H9 (cell line): ENCODE data around the gene NRXN3. TPM values are rescaled to one million over a fixed set of nuclear protein-coding genes. Genes with fewer than 3 reads are reported as not detected.

Experiments used
- DNase-seq: peaks from one replicate; pipeline ENCODE4 v3.0.0-alpha.2; 2017
- H2AFZ ChIP-seq: one replicate; pipeline ENCODE4 v1.6.1; 2013; ENCODE audit warnings: mild to moderate bottlenecking, low read length, control low read depth, moderate library complexity
- H2AK5ac ChIP-seq: 2 replicates; pipeline ENCODE4 v1.6.1; 2013; ENCODE audit warnings: low read length, control low read depth, mixed read lengths; ENCODE audit not compliant: insufficient read length
- H2BK120ac ChIP-seq: one replicate; pipeline ENCODE4 v1.6.1; 2013; ENCODE audit warnings: low read depth, mild to moderate bottlenecking, low read length, control low read depth, inconsistent platforms; ENCODE audit not compliant: poor library complexity, severe bottlenecking
- H2BK12ac ChIP-seq: 2 replicates; pipeline ENCODE4 v1.6.1; 2013; ENCODE audit warnings: low read length, control low read depth, mixed read lengths, low read depth; ENCODE audit not compliant: insufficient read length
- H2BK15ac ChIP-seq: 2 replicates; pipeline ENCODE4 v1.6.1; 2013; ENCODE audit warnings: low read depth, low read length, control low read depth
- H2BK20ac ChIP-seq: one replicate; pipeline ENCODE4 v1.6.1; 2013; ENCODE audit warnings: low read depth, mild to moderate bottlenecking, low read length, control low read depth, inconsistent platforms; ENCODE audit not compliant: poor library complexity, severe bottlenecking
- H2BK5ac ChIP-seq: 2 replicates; pipeline ENCODE4 v1.6.1; 2013; ENCODE audit warnings: low read length, control low read depth, mixed read lengths; ENCODE audit not compliant: insufficient read length
- H3K14ac ChIP-seq: 2 replicates; pipeline ENCODE4 v1.6.1; 2013; ENCODE audit warnings: low read length, control low read depth; ENCODE audit not compliant: insufficient read depth
- H3K18ac ChIP-seq: 2 replicates; pipeline ENCODE4 v1.6.1; 2013; ENCODE audit warnings: low read depth, mild to moderate bottlenecking, mixed read lengths, low read length, control low read depth; ENCODE audit not compliant: insufficient read length
- H3K23ac ChIP-seq: 2 replicates; pipeline ENCODE4 v1.6.1; 2013; ENCODE audit warnings: low read length, control low read depth, mixed read lengths, low read depth; ENCODE audit not compliant: insufficient read length
- H3K23me2 ChIP-seq: 2 replicates; pipeline ENCODE4 v1.6.1; 2013; ENCODE audit warnings: low read depth, mild to moderate bottlenecking, mixed read lengths, low read length, control low read depth; ENCODE audit not compliant: insufficient read length, poor library complexity, severe bottlenecking
- H3K27ac ChIP-seq: 2 replicates; pipeline ENCODE4 v1.5.1; 2013; ENCODE audit warnings: low read length, control low read depth, mixed read lengths, low read depth; ENCODE audit not compliant: insufficient read length
- H3K27me3 ChIP-seq: 2 replicates; pipeline ENCODE4 v1.6.1; 2013; ENCODE audit warnings: low read length, control low read depth, inconsistent platforms; ENCODE audit not compliant: insufficient read depth
- H3K4ac ChIP-seq: 2 replicates; pipeline ENCODE4 v1.6.1; 2013; ENCODE audit warnings: low read depth, mild to moderate bottlenecking, control low read depth, inconsistent platforms, low read length, moderate library complexity
- H3K4me1 ChIP-seq: 2 replicates; pipeline ENCODE4 v1.6.1; 2013; ENCODE audit warnings: low read length, control low read depth, inconsistent platforms; ENCODE audit not compliant: insufficient read depth
- H3K4me2 ChIP-seq: 2 replicates; pipeline ENCODE4 v1.6.1; 2013; ENCODE audit warnings: low read length, control low read depth, mixed read lengths; ENCODE audit not compliant: insufficient read length, insufficient read depth
- H3K56ac ChIP-seq: 2 replicates; pipeline ENCODE4 v1.6.1; 2013; ENCODE audit warnings: low read depth, mild to moderate bottlenecking, mixed read lengths, low read length, control low read depth; ENCODE audit not compliant: insufficient read length
- H3K79me1 ChIP-seq: 2 replicates; pipeline ENCODE4 v1.6.1; 2013; ENCODE audit warnings: low read depth, mild to moderate bottlenecking, moderate library complexity, low read length, control low read depth, inconsistent platforms; ENCODE audit not compliant: insufficient read depth, poor library complexity, severe bottlenecking
- H3K79me2 ChIP-seq: 2 replicates; pipeline ENCODE4 v1.6.1; 2013; ENCODE audit warnings: low read length, control low read depth, inconsistent platforms; ENCODE audit not compliant: insufficient read depth
- H3K9ac ChIP-seq: 2 replicates; pipeline ENCODE4 v1.6.1; 2013; ENCODE audit warnings: low read length, control low read depth, mixed read lengths; ENCODE audit not compliant: insufficient read length; ENCODE audit errors: extremely low read depth
- H3K9me3 ChIP-seq: one replicate; pipeline ENCODE4 v1.6.1; 2013; ENCODE audit warnings: low read depth, low read length, inconsistent platforms; ENCODE audit not compliant: control insufficient read depth
- H3T11ph ChIP-seq: one replicate; pipeline ENCODE4 v1.6.1; 2013; ENCODE audit warnings: mild to moderate bottlenecking, low read length, control low read depth, inconsistent platforms
- H4K20me1 ChIP-seq: one replicate; pipeline ENCODE4 v1.6.1; 2013; ENCODE audit not compliant: control insufficient read depth, insufficient read length, insufficient read depth
- H4K5ac ChIP-seq: 2 replicates; pipeline ENCODE4 v1.6.1; 2013; ENCODE audit warnings: low read depth, mild to moderate bottlenecking, mixed read lengths, low read length, control low read depth; ENCODE audit not compliant: insufficient read length
- H4K8ac ChIP-seq: replicated peaks from 2 replicates; pipeline ENCODE4 v1.6.1; 2013; ENCODE audit warnings: low read length, control low read depth, mixed read lengths, low read depth; ENCODE audit not compliant: insufficient read length
- H4K91ac ChIP-seq: 2 replicates; pipeline ENCODE4 v1.6.1; 2013; ENCODE audit warnings: low read depth, mild to moderate bottlenecking, moderate library complexity, mixed read lengths, low read length, control low read depth; ENCODE audit not compliant: insufficient read length
- H3K27ac Mint-ChIP-seq, 3 experiments: 2 replicates in 2 of 3; 3 replicates in 1 of 3; pipeline ENCODE4 v1.8.0; 2020 to 2021; ENCODE audit warnings: mixed read lengths in 3 of 3, mild to moderate bottlenecking in 1 of 3, moderate library complexity in 1 of 3
- H3K27me3 Mint-ChIP-seq: 2 replicates; pipeline ENCODE4 v1.8.0; 2021; ENCODE audit warnings: low read depth, mild to moderate bottlenecking, moderate library complexity, mixed read lengths
- H3K36me3 Mint-ChIP-seq, 3 experiments: 2 replicates in 2 of 3; 3 replicates in 1 of 3; pipeline ENCODE4 v1.8.0; 2020 to 2021; ENCODE audit warnings: low read depth in 3 of 3, mixed read lengths in 3 of 3; ENCODE audit not compliant: insufficient read depth in 1 of 3
- H3K4me1 Mint-ChIP-seq, 2 experiments: 2 replicates each; pipeline ENCODE4 v1.8.0; 2020; ENCODE audit warnings: mixed read lengths in 2 of 2
- H3K4me3 Mint-ChIP-seq, 2 experiments: 2 replicates in 1 of 2; 3 replicates in 1 of 2; pipeline ENCODE4 v1.8.0; 2020 to 2021; ENCODE audit warnings: mild to moderate bottlenecking in 2 of 2, mixed read lengths in 2 of 2, moderate library complexity in 1 of 2
- H3K9me3 Mint-ChIP-seq, 2 experiments: 2 replicates in 1 of 2; 3 replicates in 1 of 2; pipeline ENCODE4 v1.8.0; 2020; ENCODE audit warnings: mild to moderate bottlenecking in 2 of 2, mixed read lengths in 2 of 2, moderate library complexity in 1 of 2
- CTCF ChIP-seq: fragments of 200-600 bp; sonication (generic); conservative IDR thresholded peaks from 3 replicates; pipeline ENCODE4 v1.8.0; 2021; ENCODE audit warnings: antibody characterized with exemption, mild to moderate bottlenecking
- WGBS: extraction: QIAGEN DNeasy Blood & Tissue Kit; methylation state at CpG from one replicate; pipeline ENCODE4 v1.1.7; 2013; ENCODE audit warnings: missing lambda C conversion rate, low lambda C conversion rate, mixed read lengths; ENCODE audit not compliant: insufficient read length; ENCODE audit errors: extremely low coverage; 5-methylcytosine and 5-hydroxymethylcytosine counted together
- total RNA-seq: library from RNA; stranded (reverse); gene quantifications from 2 replicates; pipeline ENCODE4 v1.2.1, GENCODE V29; 2021

NRXN3 gene
- total RNA-seq, 1 experiment from 2014 or later, result 1.8 TPM

DNA sequence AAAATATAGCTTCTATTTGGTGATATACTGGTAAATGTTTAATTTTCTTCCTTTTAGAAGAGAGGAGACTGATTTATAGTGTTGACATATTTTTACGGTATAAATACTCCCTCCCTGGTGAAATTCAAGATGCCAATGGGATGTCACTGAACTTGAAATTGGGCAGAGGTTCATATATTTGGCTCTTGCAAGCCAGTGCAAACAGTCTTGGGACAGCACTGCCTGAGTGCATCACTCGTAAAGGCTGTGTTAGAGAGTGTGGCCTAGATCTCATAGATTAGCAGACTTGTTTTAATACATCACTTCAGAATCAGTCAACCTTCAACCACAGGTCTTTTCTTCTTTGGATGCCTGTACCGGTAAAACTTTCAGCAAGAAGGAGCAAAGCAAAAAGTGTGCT is 681.0 kb downstream of the NRXN3 start:
- Histone ChIP-seq H3K79me1 (no peaks in the 10 kb centered on the region), H3K23ac (no peak overlapping the region), H3K56ac (no peak overlapping the region), H3K23me2 (no peaks in the 10 kb centered on the region), H3K4me2 (no peak overlapping the region), H3K27ac (no peak overlapping the region), H3K27me3 (no peaks in the 10 kb centered on the region), H2BK20ac (no peak overlapping the region), H4K8ac (no peak overlapping the region), H2BK12ac (no peak overlapping the region), H2BK15ac (no peak overlapping the region), H3K9me3 (no peaks in the 10 kb centered on the region), H4K5ac (no peak overlapping the region), H3K18ac (no peak overlapping the region), H3K4ac (no peak overlapping the region), H2AFZ (no peak overlapping the region), H2AK5ac (no peak overlapping the region), H3K14ac (no peak overlapping the region), H3T11ph (no peak overlapping the region), H2BK120ac (no peak overlapping the region), H4K91ac (no peak overlapping the region), H3K9ac (no peak overlapping the region), H3K4me1 (no peaks in the 10 kb centered on the region; the same call in 1 of the 2 replicates), H4K20me1 (no peaks in the 10 kb centered on the region), H3K79me2 (no peaks in the 10 kb centered on the region), H2BK5ac (no peak overlapping the region)
- Mint-ChIP-seq H3K27ac (peak overlapping the region in 1 of 3 experiments; percentile 23; a peak in 2 of 7 replicates), H3K4me3 (no peak overlapping the region), H3K9me3 (no peaks in the 10 kb centered on the region), H3K36me3 (no peaks in the 10 kb centered on the region), H3K4me1 (peaks cover 37 to 41% of the 10 kb centered on the region in 2 experiments), H3K27me3 (no peaks in the 10 kb centered on the region)
- DNase-seq, result no peak
- no peak for TF ChIP-seq CTCF
- no CpG with 5 or more reads among the region's 3 CpGs for WGBS
